Heart right ventricle (tissue), 16 donors: ENCODE results near the gene DOCK8. TPM values are rescaled to one million over a fixed set of nuclear protein-coding genes. Genes with fewer than 3 reads are reported as not detected.

Experiments used
- ATAC-seq, 8 donors: fragments of 200-7000 bp; cut with Tn5 transposase; one replicate each; pipeline ENCODE4 v1.9.1; 2020; ENCODE audit warnings: mild to moderate bottlenecking in 8 of 8, moderate library complexity in 8 of 8, moderate number of reproducible peaks in 1 of 8
- DNase-seq, 2 donors: peaks; one replicate each; pipeline ENCODE4 v3.0.0-alpha.2; 2020
- H3K27ac ChIP-seq, 10 donors: fragments of 200-600 bp; sonication (generic) in 2 of 10; one replicate each; pipeline versions ENCODE4 v1.5.0 to v1.8.0; 2020 to 2022; ENCODE audit warnings: mild to moderate bottlenecking in 3 of 10
- H3K27me3 ChIP-seq, 7 donors: fragments of 200-600 bp; one replicate each; pipeline ENCODE4 v1.8.0; 2021 to 2022; ENCODE audit warnings: mild to moderate bottlenecking in 2 of 7
- H3K36me3 ChIP-seq, 9 donors: fragments of 200-600 bp; sonication (generic) in 1 of 9; one replicate each; pipeline versions ENCODE4 v1.5.0 to v1.8.0; 2020 to 2022; ENCODE audit warnings: mild to moderate bottlenecking in 2 of 9
- H3K4me1 ChIP-seq, 9 donors: fragments of 200-600 bp; sonication (generic) in 1 of 9; one replicate each; pipeline versions ENCODE4 v1.5.0 to v1.8.0; 2020 to 2022; ENCODE audit warnings: mild to moderate bottlenecking in 4 of 9
- H3K4me3 ChIP-seq, 10 donors: fragments of 200-600 bp; sonication (generic) in 2 of 10; one replicate each; pipeline versions ENCODE4 v1.5.0 to v1.8.0; 2020 to 2022; ENCODE audit warnings: mild to moderate bottlenecking in 7 of 10, moderate library complexity in 2 of 10
- H3K9me3 ChIP-seq, 11 donors: fragments of 200-600 bp in 10 of 11; sonication (generic) in 2 of 11; one replicate each; pipeline versions ENCODE4 v1.5.0 to v1.8.0; 2013 to 2022; ENCODE audit warnings: mild to moderate bottlenecking in 2 of 11, control low read depth in 1 of 11, moderate library complexity in 1 of 11
- WGBS, 2 donors: extraction: QIAGEN DNeasy Blood & Tissue Kit; methylation state at CpG; one replicate each; pipeline ENCODE4 v1.1.7; 2013; ENCODE audit warnings: inconsistent platforms in 1 of 2; 5-methylcytosine and 5-hydroxymethylcytosine counted together
- intact Hi-C, 10 donors: fragments of 100-400 bp; cut with DNase I; formaldehyde crosslinking; loops; one replicate each; pipeline versions ENCODE4 v1.11.1 to v1.14.2; 2022
- polyA plus RNA-seq, 2 donors: library from polyadenylated mRNA; stranded (reverse); fragments of 200-250 nt; gene quantifications; one replicate each; pipeline ENCODE4 v1.2.3, GENCODE V29; 2013
- total RNA-seq, 10 donors: library from RNA; stranded (reverse); fragmentation: NEBNext Ultra II Directional in 3 of 10; extraction: Animal tissue kit (Norgen Biotek cat#: 25700) in 3 of 10; gene quantifications; one replicate each; pipeline versions ENCODE4 v1.2.1 to v1.2.4, GENCODE V29; 2021 to 2023
- TF ChIP-seq, protein P1 (sequence below), 9 donors: fragments of 200-600 bp; sonication (generic) in 2 of 9; IDR thresholded peaks; one replicate each; pipeline versions ENCODE4 v1.5.0 to v1.8.0; 2021 to 2022; ENCODE audit warnings: antibody characterized with exemption in 9 of 9, mild to moderate bottlenecking in 5 of 9, moderate library complexity in 1 of 9
- donor health status: Arrhythmogenic right ventricular cardiomyopathy.
- donor health status: ischemic (EF 13 %, LVEDD 7.1; RV severe dilation, severe dysfunction).
- donor health status: healthy with polysubstance abuse.
- donor health status: DM: no; HTN: yes; CAD: no.
- donor health status: DM: no; HTN: no; CAD: no.
- donor health status: ischemic (EF 25% LVEDD 6.9; RV normal size, moderate dysfunction).
- donor health status: ischemic (EF 25% LVEDD 5.7; RV mildly dilated, moderate dysfunction).
- donor health status: healthy.
- donor health status: DM: yes; HTN: yes; CAD: no.
- donor health status: Ischemic cardiomyopathy.
- donor health status: ischemic (EF 35%, LVEDD 5.7; RV mildly dilated, moderate dysfunction).
- donor health status: nonischemic (EF 11% LVEDD 7.7; RV severe dilation, severe dysfunction).
- donor health status: DM: yes; HTN: yes; CAD: no.
- donor health status: PGD.
- donor health status: ischemic (EF 29% LVEDD 5.4; RV normal size, mild dysfunction).
- donor health status: nonischemic (EF 23%, LVEDD 6.1; RV moderate dilation, normal function).

The DOCK8 gene
- total and polyA plus RNA-seq, 12 donors = 0.83 to 24.3 (median 2.7) TPM

DNA sequence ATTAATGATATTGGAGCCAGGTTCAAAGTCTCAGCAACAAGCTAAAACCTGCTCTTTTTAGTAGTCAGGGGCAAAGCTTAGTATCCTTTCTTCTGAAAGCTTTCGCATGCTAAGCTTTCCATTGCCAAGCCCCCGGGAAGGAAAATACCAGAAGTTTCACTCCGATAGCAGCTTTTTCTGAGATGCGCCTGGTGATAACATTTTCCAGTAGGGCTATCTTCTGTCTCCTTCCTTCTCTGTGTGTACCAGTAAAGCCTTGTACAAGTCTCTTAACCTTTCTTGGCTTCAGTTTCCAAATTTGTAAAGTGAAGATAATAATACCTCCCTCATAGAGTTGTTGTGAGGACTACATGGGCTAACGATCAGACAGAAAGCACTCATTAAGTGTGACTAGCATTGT lies 36.7 kb downstream of the DOCK8 start:
- WGBS, 2 donors = 83 to 86% methylated on average over 5 of the region's 5 CpGs
- intact Hi-C loops = no loop called here
- Histone ChIP-seq H3K27ac (no peak overlapping the region), H3K9me3 (no peaks in the 10 kb centered on the region), H3K27me3 (peaks cover 0 to 7% (median 0%) of the 10 kb centered on the region in 7 donors), H3K4me1 (peaks cover 0 to 14% (median 0%) of the 10 kb centered on the region in 9 donors), H3K4me3 (no peak overlapping the region), H3K36me3 (no peaks in the 10 kb centered on the region)
- ATAC-seq (no peak), DNase-seq (no peak)
- TF ChIP-seq, protein P1, sequence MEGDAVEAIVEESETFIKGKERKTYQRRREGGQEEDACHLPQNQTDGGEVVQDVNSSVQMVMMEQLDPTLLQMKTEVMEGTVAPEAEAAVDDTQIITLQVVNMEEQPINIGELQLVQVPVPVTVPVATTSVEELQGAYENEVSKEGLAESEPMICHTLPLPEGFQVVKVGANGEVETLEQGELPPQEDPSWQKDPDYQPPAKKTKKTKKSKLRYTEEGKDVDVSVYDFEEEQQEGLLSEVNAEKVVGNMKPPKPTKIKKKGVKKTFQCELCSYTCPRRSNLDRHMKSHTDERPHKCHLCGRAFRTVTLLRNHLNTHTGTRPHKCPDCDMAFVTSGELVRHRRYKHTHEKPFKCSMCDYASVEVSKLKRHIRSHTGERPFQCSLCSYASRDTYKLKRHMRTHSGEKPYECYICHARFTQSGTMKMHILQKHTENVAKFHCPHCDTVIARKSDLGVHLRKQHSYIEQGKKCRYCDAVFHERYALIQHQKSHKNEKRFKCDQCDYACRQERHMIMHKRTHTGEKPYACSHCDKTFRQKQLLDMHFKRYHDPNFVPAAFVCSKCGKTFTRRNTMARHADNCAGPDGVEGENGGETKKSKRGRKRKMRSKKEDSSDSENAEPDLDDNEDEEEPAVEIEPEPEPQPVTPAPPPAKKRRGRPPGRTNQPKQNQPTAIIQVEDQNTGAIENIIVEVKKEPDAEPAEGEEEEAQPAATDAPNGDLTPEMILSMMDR (IDR thresholded peaks at IDR 0.05) = no peak

DNA sequence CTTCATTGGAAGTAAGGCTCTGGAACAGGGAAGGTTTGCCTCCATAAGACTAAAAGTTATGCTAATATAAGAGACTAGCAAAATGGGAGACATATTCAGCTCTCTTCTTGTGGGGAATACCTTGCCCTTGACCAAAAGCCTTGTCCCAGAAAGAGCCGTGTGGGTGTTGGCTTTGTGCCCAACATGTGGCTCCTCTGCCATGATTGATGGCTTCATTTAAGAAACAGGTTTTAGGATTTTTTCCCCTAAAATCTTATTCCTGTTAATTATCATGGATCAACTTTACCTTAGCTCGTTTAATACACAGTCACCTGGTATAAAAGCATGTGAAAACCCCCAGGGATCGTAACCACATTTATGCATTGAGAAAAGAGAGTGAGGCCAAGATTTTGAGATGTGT lies 38.9 kb downstream of the DOCK8 start:
- intact Hi-C loops = no loop called here
- no peaks in the 10 kb centered on the region for H3K9me3 ChIP-seq
- peaks cover 0 to 31% (median 0%) of the 10 kb centered on the region in 9 donors for H3K4me1 ChIP-seq
- H3K36me3 ChIP-seq = no peaks in the 10 kb centered on the region
- no peak for ATAC-seq
- no peak overlapping the region for H3K4me3 ChIP-seq
- WGBS, 2 donors = 67 to 70% methylated on average over 3 of the region's 3 CpGs
- TF ChIP-seq, protein P1 (IDR thresholded peaks at IDR 0.05) = no peak
- H3K27me3 ChIP-seq = peaks cover 0 to 7% (median 0%) of the 10 kb centered on the region in 7 donors
- no peak overlapping the region for H3K27ac ChIP-seq
- DNase-seq = no peak

DNA sequence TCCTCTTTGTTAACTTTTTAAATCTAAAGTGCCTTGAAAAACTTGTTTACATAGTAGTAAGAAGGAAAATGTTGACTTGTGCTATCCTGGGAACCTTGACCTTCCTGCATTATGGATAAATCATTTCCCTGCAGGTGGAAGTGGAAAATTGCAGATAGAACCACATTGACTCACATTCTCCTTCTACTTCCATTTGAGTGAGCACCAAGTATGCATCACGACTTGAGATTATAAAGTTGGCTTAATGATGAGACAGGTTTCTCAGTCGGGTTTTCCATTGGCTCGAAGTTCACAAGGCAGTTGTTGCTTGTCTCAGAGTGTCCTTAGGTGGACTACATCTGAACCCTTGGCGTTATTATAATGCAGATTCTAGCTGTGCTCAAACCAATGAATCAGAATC lies 39.9 kb downstream of the DOCK8 start:
- Histone ChIP-seq H3K27ac (no peak overlapping the region), H3K9me3 (no peaks in the 10 kb centered on the region), H3K36me3 (no peaks in the 10 kb centered on the region), H3K27me3 (peaks cover 0 to 9% (median 0%) of the 10 kb centered on the region in 7 donors), H3K4me3 (no peak overlapping the region), H3K4me1 (peaks cover 0 to 26% (median 0%) of the 10 kb centered on the region in 9 donors)
- intact Hi-C loops = no loop called here
- DNase-seq (no peak), ATAC-seq (no peak)
- TF ChIP-seq, protein P1 (IDR thresholded peaks at IDR 0.05) = no peak
- WGBS, 2 donors = 75 to 79% methylated on average over 4 of the region's 4 CpGs

DNA sequence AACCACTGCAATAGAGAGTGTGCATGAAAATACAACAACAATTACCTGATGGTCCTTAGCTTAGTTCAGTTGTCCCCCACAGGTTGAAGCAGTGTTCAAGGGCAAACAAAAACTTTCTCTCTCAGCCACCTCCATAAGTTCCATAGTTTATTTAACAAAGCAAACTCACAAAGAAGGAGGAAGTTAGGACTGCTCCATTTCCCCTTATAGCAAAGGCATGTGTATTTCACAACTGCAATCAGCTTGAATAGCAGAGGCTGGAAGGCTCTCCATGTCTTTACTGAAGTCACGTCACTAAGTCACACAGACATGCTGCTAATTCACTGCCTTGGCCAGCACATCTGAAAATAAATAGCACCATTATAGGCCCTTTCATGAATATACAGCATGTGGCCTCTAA lies 43.3 kb downstream of the DOCK8 start:
- Histone ChIP-seq H3K9me3 (peaks cover 0 to 6% (median 0%) of the 10 kb centered on the region in 11 donors), H3K27me3 (peaks cover 0 to 9% (median 0%) of the 10 kb centered on the region in 7 donors), H3K27ac (peak overlapping the region in 1 of 10 donors; percentile 58), H3K36me3 (no peaks in the 10 kb centered on the region), H3K4me3 (no peak overlapping the region), H3K4me1 (peaks cover 0 to 18% (median 0%) of the 10 kb centered on the region in 9 donors)
- ATAC-seq (peak in 3 of 8 donors; percentile 45 to 57 (median 55)), DNase-seq (no peak)
- intact Hi-C loops = no loop called here
- TF ChIP-seq, protein P1 (IDR thresholded peaks at IDR 0.05) = no peak
- 40 to 48% methylated on average over 1 of the region's 1 CpG for WGBS, 2 donors
